GM23338 (cell line): ENCODE data around the gene SCN11A. TPM values are rescaled to one million over a fixed set of nuclear protein-coding genes. Genes with fewer than 3 reads are reported as not detected.

Experiments used
- ATAC-seq: fragments of 200-7000 bp; cut with Tn5 transposase; 3 replicates; pipeline ENCODE4 v1.9.1; 2020
- DNase-seq: peaks from one replicate; pipeline ENCODE4 v3.0.0-alpha.2; 2015; ENCODE audit warnings: low spot score
- H2AFZ ChIP-seq: fragments of 200-600 bp; sonication (generic); 2 replicates; pipeline ENCODE4 v1.8.0; 2016; ENCODE audit warnings: antibody characterized with exemption, mild to moderate bottlenecking, moderate library complexity
- H3F3A ChIP-seq: fragments of 200-600 bp; sonication (generic); replicated peaks from 2 replicates; pipeline ENCODE4 v1.8.0; 2017; ENCODE audit warnings: antibody characterized with exemption, mixed run types, low read depth
- H3K27ac ChIP-seq: fragments of 200-600 bp; sonication (generic); 2 replicates; pipeline ENCODE4 v1.6.1; 2016; ENCODE audit warnings: low read depth
- H3K27me3 ChIP-seq: fragments of 200-600 bp; sonication (generic); 2 replicates; pipeline ENCODE4 v1.8.0; 2016; ENCODE audit warnings: mild to moderate bottlenecking, mixed run types, moderate library complexity; ENCODE audit not compliant: insufficient read depth
- H3K36me3 ChIP-seq: fragments of 200-600 bp; sonication (generic); 2 replicates; pipeline ENCODE4 v1.8.0; 2016; ENCODE audit warnings: mild to moderate bottlenecking; ENCODE audit not compliant: insufficient read depth
- H3K4me1 ChIP-seq: fragments of 200-600 bp; sonication (generic); 2 replicates; pipeline ENCODE4 v1.8.0; 2016; ENCODE audit warnings: mild to moderate bottlenecking, moderate library complexity; ENCODE audit not compliant: insufficient read depth
- H3K4me2 ChIP-seq: fragments of 200-600 bp; sonication (generic); 2 replicates; pipeline ENCODE4 v1.7.1; 2017; ENCODE audit warnings: mixed run types
- H3K4me3 ChIP-seq: fragments of 200-600 bp; sonication (generic); 2 replicates; pipeline ENCODE4 v1.6.1; 2016; ENCODE audit warnings: mixed run types
- H3K79me2 ChIP-seq: fragments of 200-600 bp; sonication (generic); replicated peaks from 2 replicates; pipeline ENCODE4 v1.8.0; 2017; ENCODE audit warnings: mild to moderate bottlenecking; ENCODE audit not compliant: insufficient read depth
- H3K9me2 ChIP-seq: fragments of 200-600 bp; sonication (generic); 2 replicates; pipeline ENCODE4 v1.8.0; 2017; ENCODE audit not compliant: insufficient read depth
- H4K20me1 ChIP-seq: fragments of 200-600 bp; sonication (generic); replicated peaks from 2 replicates; pipeline ENCODE4 v1.8.0; 2017; ENCODE audit warnings: mild to moderate bottlenecking; ENCODE audit not compliant: insufficient read depth
- H3K27ac Mint-ChIP-seq: 2 replicates; pipeline ENCODE4 v1.8.0; 2020; ENCODE audit warnings: inconsistent platforms, mild to moderate bottlenecking, moderate library complexity, mixed read lengths
- H3K27me3 Mint-ChIP-seq: 3 replicates; pipeline ENCODE4 v1.8.0; 2022; ENCODE audit warnings: low read depth, mild to moderate bottlenecking, moderate library complexity, mixed read lengths, inconsistent platforms; ENCODE audit not compliant: insufficient read depth, poor library complexity
- H3K36me3 Mint-ChIP-seq: 3 replicates; pipeline ENCODE4 v1.8.0; 2021; ENCODE audit warnings: low read depth, mild to moderate bottlenecking, inconsistent platforms, moderate library complexity, mixed read lengths
- H3K4me1 Mint-ChIP-seq: 3 replicates; pipeline ENCODE4 v1.8.0; 2020; ENCODE audit warnings: mild to moderate bottlenecking, inconsistent platforms, mixed read lengths
- H3K4me3 Mint-ChIP-seq: 3 replicates; pipeline ENCODE4 v1.8.0; 2021; ENCODE audit warnings: moderate library complexity, mild to moderate bottlenecking, inconsistent platforms, mixed read lengths
- H3K9me3 Mint-ChIP-seq: 3 replicates; pipeline ENCODE4 v1.8.0; 2020; ENCODE audit warnings: moderate library complexity, mild to moderate bottlenecking, inconsistent platforms, mixed read lengths
- EZH2phosphoT487 ChIP-seq: fragments of 200-600 bp; sonication (generic); IDR thresholded peaks from one replicate; pipeline ENCODE4 v1.8.1; 2018; ENCODE audit warnings: antibody characterized with exemption; ENCODE audit not compliant: unreplicated experiment
- JUNB ChIP-seq: IDR thresholded peaks from one replicate; pipeline ENCODE4 v1.6.1; 2016; ENCODE audit warnings: antibody characterized with exemption; ENCODE audit not compliant: unreplicated experiment
- POLR2AphosphoS5 ChIP-seq: IDR thresholded peaks from 2 replicates; pipeline ENCODE4 v1.6.1; 2016; ENCODE audit warnings: antibody characterized with exemption, low read depth
- STAT1 ChIP-seq: IDR thresholded peaks from one replicate; pipeline ENCODE4 v1.6.1; 2016; ENCODE audit warnings: antibody characterized with exemption; ENCODE audit not compliant: unreplicated experiment
- ZNF462 ChIP-seq: fragments of 250-450 bp; sonication (Bioruptor Pico); IDR thresholded peaks from 2 replicates; pipeline ENCODE4 v1.5.0; 2020; ENCODE audit warnings: mild to moderate bottlenecking, moderate library complexity
- polyA plus RNA-seq: library from polyadenylated mRNA; unstranded; fragments of >200 nt; fragmentation: Nextera tagmentation; extraction: Ambion mirVana; gene quantifications from 2 replicates; pipeline ENCODE4 v1.2.1, GENCODE V29; 2016
- total RNA-seq: library from RNA; depleted of rRNA; stranded (reverse); fragments of >200 nt; shearing (Covaris generic); gene quantifications from 2 replicates; pipeline ENCODE4 v1.2.3, GENCODE V29; 2014

Gene SCN11A
- total and polyA plus RNA-seq, 2 experiments from 2014 or later: 0.05 to 0.14 TPM

- no peak for TF ChIP-seq EZH2phosphoT487
- no peak for TF ChIP-seq ZNF462
These were observed 28.3 kb upstream of the SCN11A start (continued) for GRCh38 chr3:39080026-39080425.

- Histone ChIP-seq H3K4me2 (no peak overlapping the region), H4K20me1 (0 out of 2 replicates have a peak, but pooled peaks cover 8% of the 10 kb centered on the region), H3K79me2 (no peaks in the 10 kb centered on the region), H3K4me3 (no peak overlapping the region), H2AFZ (no peak overlapping the region), H3K36me3 (peaks cover 35% of the 10 kb centered on the region), H3K4me1 (no peaks in the 10 kb centered on the region), H3K9me2 (no peaks in the 10 kb centered on the region), H3F3A (no peaks in the 10 kb centered on the region), H3K27ac (no peak overlapping the region), H3K27me3 (no peaks in the 10 kb centered on the region)
- peaks cover 37% of the 10 kb centered on the region for H3K36me3 Mint-ChIP-seq
- TF ChIP-seq POLR2AphosphoS5 (no peak), STAT1 (no peak), EZH2phosphoT487 (no peak), JUNB (no peak)
- H3K27ac Mint-ChIP-seq: no peak overlapping the region
- H3K9me3 Mint-ChIP-seq: no peaks in the 10 kb centered on the region
- H3K4me3 Mint-ChIP-seq: no peak overlapping the region
- ATAC-seq (no peak), DNase-seq (no peak)
- no peaks in the 10 kb centered on the region for H3K27me3 Mint-ChIP-seq
- H3K4me1 Mint-ChIP-seq: no peaks in the 10 kb centered on the region
These were observed 27.8 kb upstream of the SCN11A start for GRCh38 chr3:39079530-39079929.

- no peak overlapping the region for H2AFZ ChIP-seq
- H4K20me1 ChIP-seq: peaks cover 8% of the 10 kb centered on the region; the same call in 1 of the 2 replicates
- Mint-ChIP-seq H3K27ac (no peak overlapping the region), H3K4me1 (no peaks in the 10 kb centered on the region), H3K4me3 (no peak overlapping the region), H3K36me3 (peaks cover 42% of the 10 kb centered on the region), H3K9me3 (no peaks in the 10 kb centered on the region), H3K27me3 (no peaks in the 10 kb centered on the region)
- H3K4me2 ChIP-seq: no peak overlapping the region
- no peaks in the 10 kb centered on the region for H3K9me2 ChIP-seq
- H3K36me3 ChIP-seq: peaks cover 40% of the 10 kb centered on the region
- H3K79me2 ChIP-seq: no peaks in the 10 kb centered on the region
- no peak for DNase-seq
- no peaks in the 10 kb centered on the region for H3K27me3 ChIP-seq
- ATAC-seq: no peak
- H3K4me3 ChIP-seq: no peak overlapping the region
- no peak overlapping the region for H3K27ac ChIP-seq
- H3K4me1 ChIP-seq: no peaks in the 10 kb centered on the region
- no peaks in the 10 kb centered on the region for H3F3A ChIP-seq
- TF ChIP-seq ZNF462: no peak
These were observed 24.2 kb upstream of the SCN11A start for GRCh38 chr3:39075910-39076309.
